GM12872 (cell line): ENCODE data around the gene NCOR2.

Experiments used
- TF ChIP-seq, protein P1 (sequence below): IDR thresholded peaks from 3 replicates; pipeline ENCODE4 v1.5.1; 2011; ENCODE audit warnings: low read depth, mild to moderate bottlenecking, low read length, moderate library complexity; ENCODE audit not compliant: insufficient read depth

Gene NCOR2

GRCh38 chr12:124560146-124560890 lies 7.1 kb downstream of the NCOR2 start:
- TF ChIP-seq, protein P1, sequence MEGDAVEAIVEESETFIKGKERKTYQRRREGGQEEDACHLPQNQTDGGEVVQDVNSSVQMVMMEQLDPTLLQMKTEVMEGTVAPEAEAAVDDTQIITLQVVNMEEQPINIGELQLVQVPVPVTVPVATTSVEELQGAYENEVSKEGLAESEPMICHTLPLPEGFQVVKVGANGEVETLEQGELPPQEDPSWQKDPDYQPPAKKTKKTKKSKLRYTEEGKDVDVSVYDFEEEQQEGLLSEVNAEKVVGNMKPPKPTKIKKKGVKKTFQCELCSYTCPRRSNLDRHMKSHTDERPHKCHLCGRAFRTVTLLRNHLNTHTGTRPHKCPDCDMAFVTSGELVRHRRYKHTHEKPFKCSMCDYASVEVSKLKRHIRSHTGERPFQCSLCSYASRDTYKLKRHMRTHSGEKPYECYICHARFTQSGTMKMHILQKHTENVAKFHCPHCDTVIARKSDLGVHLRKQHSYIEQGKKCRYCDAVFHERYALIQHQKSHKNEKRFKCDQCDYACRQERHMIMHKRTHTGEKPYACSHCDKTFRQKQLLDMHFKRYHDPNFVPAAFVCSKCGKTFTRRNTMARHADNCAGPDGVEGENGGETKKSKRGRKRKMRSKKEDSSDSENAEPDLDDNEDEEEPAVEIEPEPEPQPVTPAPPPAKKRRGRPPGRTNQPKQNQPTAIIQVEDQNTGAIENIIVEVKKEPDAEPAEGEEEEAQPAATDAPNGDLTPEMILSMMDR, result no peak

GRCh38 chr12:124559182-124560017 lies 8.0 kb downstream of the NCOR2 start:
- TF ChIP-seq, protein P1, result no peak

DNA sequence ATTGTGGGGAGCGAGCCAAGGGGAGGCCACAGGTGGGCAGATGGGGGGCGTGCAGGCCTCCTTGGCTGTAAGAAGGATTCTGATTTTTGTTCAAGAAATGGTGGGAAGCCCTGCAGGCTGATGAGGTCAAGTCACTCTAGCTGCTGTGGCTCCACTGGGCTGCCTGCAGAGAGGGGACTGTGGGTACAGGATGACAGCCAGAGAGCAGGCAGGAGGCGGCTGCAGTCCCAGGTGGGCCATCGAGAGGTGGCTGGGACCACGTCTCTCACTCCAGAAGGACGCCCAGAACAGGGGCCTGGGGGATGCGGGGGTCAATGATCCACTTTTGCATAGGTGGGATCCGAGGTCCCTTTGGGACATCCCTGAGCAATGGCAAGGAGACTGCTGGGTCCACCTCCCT lies 9.1 kb downstream of the NCOR2 start:
- TF ChIP-seq, protein P1, result no peak

- TF ChIP-seq, protein P1, result no peak
Observed at GRCh38 chr12:124557518-124558223, 9.7 kb downstream of the NCOR2 start.

- TF ChIP-seq, protein P1, result no peak
Observed at GRCh38 chr12:124556896-124557501, 10.4 kb downstream of the NCOR2 start.

- TF ChIP-seq, protein P1, result no peak
Observed at GRCh38 chr12:124556074-124556466, 11.3 kb downstream of the NCOR2 start.
